Left lung (tissue), 10 donors: ENCODE measurements around the gene CABLES2. TPM values are rescaled to one million over a fixed set of nuclear protein-coding genes. Genes with fewer than 3 reads are reported as not detected.

Experiments
- ATAC-seq: fragments of 200-7000 bp; cut with Tn5 transposase; one replicate; pipeline ENCODE4 v1.9.1; 2020; ENCODE audit warnings: moderate library complexity
- DNase-seq, 4 donors: peaks; one replicate each; pipeline ENCODE4 v3.0.0-alpha.2; 2013 to 2020
- H3K27ac ChIP-seq, 2 donors: fragments of 200-600 bp; sonication (generic) in 1 of 2; one replicate each; pipeline versions ENCODE4 v1.5.0 to v1.8.0; 2020 to 2021
- H3K27me3 ChIP-seq, 2 donors: fragments of 200-600 bp; sonication (generic) in 1 of 2; one replicate each; pipeline versions ENCODE4 v1.5.0 to v1.8.0; 2020 to 2021
- H3K36me3 ChIP-seq, 2 donors: fragments of 200-600 bp; sonication (generic) in 1 of 2; one replicate each; pipeline versions ENCODE4 v1.5.0 to v1.8.0; 2020 to 2021
- H3K4me1 ChIP-seq, 2 donors: fragments of 200-600 bp; one replicate each; pipeline ENCODE4 v1.8.0; 2021
- H3K4me3 ChIP-seq, 2 donors: fragments of 200-600 bp; sonication (generic) in 1 of 2; one replicate each; pipeline versions ENCODE4 v1.5.0 to v1.8.0; 2020 to 2021; ENCODE audit warnings: mild to moderate bottlenecking in 1 of 2
- H3K9me3 ChIP-seq, 2 donors: fragments of 200-600 bp; sonication (generic) in 1 of 2; one replicate each; pipeline versions ENCODE4 v1.5.0 to v1.8.0; 2020 to 2021
- intact Hi-C, 2 donors: fragments of 100-400 bp; cut with DNase I; formaldehyde crosslinking; loops; one replicate each; pipeline versions ENCODE4 v1.11.2 to v1.14.2; 2022
- polyA plus RNA-seq, 6 donors: library from polyadenylated mRNA; unstranded; fragments of 120-200 nt; gene quantifications; one replicate each; pipeline ENCODE4 v1.2.1, GENCODE V29; 2013; ENCODE audit not compliant: insufficient read length in 6 of 6
- total RNA-seq, 2 donors: library from RNA; stranded (reverse); fragmentation: NEBNext Ultra II Directional; extraction: Animal tissue kit (Norgen Biotek cat#: 25700); gene quantifications; one replicate each; pipeline ENCODE4 v1.2.1, GENCODE V29; 2021
- TF ChIP-seq, protein P1 (sequence below), 2 donors: fragments of 200-600 bp; sonication (generic) in 1 of 2; IDR thresholded peaks; one replicate each; pipeline versions ENCODE4 v1.5.0 to v1.8.0; 2021; ENCODE audit warnings: antibody characterized with exemption in 2 of 2
- donor health status: DM: no; HTN: yes; CAD: no.
- donor health status: DM: no; HTN: no; CAD: no.

Gene CABLES2
- total and polyA plus RNA-seq, 8 donors: 4.1 to 16.7 (median 13.2) TPM

DNA sequence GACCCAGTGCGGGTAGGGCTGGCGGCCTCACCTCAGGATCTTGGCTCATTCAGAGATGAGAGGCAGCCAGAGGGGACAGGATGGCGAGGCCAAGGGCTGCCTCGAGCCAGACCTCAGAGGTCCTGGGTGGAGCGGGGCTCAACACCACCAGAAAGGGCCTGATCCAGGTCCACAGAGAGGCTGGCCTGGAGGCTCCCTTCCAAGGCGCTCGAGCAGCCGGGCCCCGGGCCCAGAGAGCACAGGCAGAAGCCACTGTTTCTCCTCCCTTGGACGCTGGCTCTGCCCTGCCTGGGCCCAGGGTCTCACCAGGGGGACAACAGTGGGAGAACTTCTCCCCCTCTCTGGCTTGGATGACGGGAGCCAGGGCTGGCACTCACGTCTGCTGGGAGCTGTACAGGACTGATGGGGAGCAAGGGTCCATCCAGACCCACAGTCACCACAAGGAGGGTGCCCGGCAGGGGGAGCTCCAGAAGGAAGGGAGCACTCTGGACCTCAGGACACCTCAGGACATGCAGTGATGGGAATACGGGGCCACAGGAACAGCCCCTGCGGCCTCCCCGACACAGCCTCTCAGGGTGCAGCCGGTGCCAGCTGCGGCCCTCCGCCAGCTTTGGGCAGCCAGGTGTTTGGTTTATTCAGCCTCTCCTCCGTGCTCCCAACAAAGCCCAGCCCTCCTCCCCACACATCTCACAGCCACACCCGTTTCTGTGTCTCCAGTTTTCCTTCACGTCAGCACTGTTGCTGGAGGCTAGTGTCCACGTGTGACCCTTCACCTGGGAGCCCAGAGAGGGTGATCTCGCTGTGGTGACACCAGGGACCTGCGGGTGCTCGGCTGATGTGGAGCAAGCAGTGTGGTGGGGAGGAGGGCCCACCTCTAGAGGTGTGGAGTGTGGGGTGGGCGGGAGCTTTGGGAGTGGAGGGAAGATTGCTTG, 11.5 kb downstream of the CABLES2 start:
- H3K27ac ChIP-seq: no peak overlapping the region
- H3K4me1 ChIP-seq: no peaks in the 10 kb centered on the region
- no peaks in the 10 kb centered on the region for H3K27me3 ChIP-seq
- H3K4me3 ChIP-seq: no peak overlapping the region
- intact Hi-C loops: no loop called here
- peaks cover 0 to 54% of the 10 kb centered on the region in 2 donors for H3K36me3 ChIP-seq
- TF ChIP-seq, protein P1, sequence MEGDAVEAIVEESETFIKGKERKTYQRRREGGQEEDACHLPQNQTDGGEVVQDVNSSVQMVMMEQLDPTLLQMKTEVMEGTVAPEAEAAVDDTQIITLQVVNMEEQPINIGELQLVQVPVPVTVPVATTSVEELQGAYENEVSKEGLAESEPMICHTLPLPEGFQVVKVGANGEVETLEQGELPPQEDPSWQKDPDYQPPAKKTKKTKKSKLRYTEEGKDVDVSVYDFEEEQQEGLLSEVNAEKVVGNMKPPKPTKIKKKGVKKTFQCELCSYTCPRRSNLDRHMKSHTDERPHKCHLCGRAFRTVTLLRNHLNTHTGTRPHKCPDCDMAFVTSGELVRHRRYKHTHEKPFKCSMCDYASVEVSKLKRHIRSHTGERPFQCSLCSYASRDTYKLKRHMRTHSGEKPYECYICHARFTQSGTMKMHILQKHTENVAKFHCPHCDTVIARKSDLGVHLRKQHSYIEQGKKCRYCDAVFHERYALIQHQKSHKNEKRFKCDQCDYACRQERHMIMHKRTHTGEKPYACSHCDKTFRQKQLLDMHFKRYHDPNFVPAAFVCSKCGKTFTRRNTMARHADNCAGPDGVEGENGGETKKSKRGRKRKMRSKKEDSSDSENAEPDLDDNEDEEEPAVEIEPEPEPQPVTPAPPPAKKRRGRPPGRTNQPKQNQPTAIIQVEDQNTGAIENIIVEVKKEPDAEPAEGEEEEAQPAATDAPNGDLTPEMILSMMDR (IDR thresholded peaks at IDR 0.05): no peak
- DNase-seq: no peak
- H3K9me3 ChIP-seq: no peaks in the 10 kb centered on the region
- ATAC-seq: no peak

DNA sequence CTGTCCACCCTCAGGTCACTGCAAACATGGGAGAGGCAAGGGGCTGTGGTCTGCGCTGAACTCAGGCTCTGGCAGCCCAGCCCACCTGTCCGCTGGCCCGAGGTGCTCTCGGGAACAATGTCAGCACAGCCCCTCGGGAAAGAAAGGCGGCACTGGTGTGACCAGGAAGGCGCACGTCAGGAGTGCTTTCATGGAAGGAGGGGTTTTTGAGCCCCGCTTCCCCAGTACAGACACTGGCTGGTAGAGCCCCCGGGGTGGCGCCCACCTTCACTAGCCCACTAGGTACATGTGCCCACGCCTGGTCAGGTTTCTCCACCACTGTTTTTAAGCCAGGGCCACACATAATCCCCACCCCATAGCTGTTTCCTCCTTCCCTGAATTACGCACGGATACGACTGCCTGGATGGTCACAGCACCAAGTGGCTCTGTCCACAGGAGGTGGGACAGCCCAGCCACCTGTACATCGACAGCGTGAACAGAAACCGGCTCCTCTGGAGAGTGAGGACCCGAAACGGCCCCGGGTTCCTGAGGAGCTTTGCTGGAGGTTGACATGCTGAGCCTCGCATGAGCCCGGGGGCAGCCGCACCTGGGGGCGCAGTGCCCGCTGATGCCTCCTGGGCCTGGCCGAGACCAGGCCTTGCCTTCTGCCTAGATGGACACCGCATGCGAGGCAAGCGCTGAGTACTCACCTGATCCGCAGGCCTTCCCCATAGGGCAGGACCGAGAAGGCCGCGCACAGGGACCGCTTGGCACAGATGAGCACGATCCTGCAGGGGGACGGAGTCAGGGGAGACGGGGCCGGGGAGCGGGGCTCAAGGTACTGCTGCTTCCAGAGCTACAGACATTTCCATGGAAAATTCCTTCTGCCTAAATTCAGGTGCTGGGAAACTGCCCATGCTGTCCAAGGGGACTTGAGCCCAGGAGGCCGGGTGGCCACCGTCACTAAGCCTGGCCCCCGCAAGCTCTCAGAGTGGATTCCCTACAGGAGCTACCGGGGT, 12.5 kb downstream of the CABLES2 start:
- intact Hi-C loops: no loop called here
- no peaks in the 10 kb centered on the region for H3K27me3 ChIP-seq
- no peaks in the 10 kb centered on the region for H3K4me1 ChIP-seq
- no peak overlapping the region for H3K27ac ChIP-seq
- DNase-seq (no peak), ATAC-seq (no peak)
- TF ChIP-seq, protein P1 (IDR thresholded peaks at IDR 0.05): no peak
- H3K36me3 ChIP-seq: peaks cover 0 to 64% of the 10 kb centered on the region in 2 donors
- no peak overlapping the region for H3K4me3 ChIP-seq
- H3K9me3 ChIP-seq: no peaks in the 10 kb centered on the region

DNA sequence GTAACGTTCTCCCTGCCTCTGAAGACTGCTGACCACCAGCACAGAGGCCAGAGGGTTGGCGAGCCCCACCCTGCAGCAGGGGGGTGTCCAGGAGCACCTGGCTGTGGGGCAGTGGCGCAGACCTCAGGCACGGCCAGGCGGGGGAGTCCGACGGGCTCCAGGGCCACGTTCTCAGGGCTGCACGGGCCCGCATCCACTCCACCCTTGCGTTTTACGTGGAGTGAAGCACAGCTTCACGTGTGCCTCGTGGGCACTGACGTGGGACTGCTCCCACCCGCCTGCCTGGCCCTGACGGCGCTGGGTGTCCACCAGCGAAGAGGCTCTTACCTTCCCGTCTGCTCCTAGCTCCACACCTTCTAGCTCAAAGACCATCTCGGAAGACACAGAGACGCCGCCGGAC, 13.3 kb downstream of the CABLES2 start:
- Histone ChIP-seq H3K27me3 (no peaks in the 10 kb centered on the region), H3K4me3 (no peak overlapping the region), H3K4me1 (peaks cover 0 to 2% of the 10 kb centered on the region in 2 donors), H3K27ac (no peak overlapping the region), H3K9me3 (no peaks in the 10 kb centered on the region), H3K36me3 (peaks cover 0 to 72% of the 10 kb centered on the region in 2 donors)
- TF ChIP-seq, protein P1 (IDR thresholded peaks at IDR 0.05): no peak
- ATAC-seq (no peak), DNase-seq (no peak)
- intact Hi-C loops: no loop called here

DNA sequence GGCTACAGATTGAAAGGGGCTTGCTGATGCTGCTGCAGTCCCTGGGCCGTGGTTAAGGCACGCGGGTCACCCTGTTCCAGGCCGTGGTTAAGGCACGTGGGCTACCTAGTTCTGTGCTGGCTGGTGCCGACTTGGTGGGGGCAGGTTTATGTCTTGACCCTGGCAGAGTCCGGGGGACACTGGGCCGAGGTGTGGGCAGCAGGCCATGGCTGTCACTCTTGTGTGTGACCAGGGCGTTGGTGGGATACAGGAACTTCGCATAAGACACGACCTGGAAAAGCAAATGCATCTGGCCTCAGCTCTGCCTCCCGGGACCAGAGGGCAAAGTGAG, 13.8 kb downstream of the CABLES2 start:
- Histone ChIP-seq H3K36me3 (peaks cover 0 to 77% of the 10 kb centered on the region in 2 donors), H3K27ac (no peak overlapping the region), H3K4me3 (no peak overlapping the region), H3K9me3 (no peaks in the 10 kb centered on the region), H3K4me1 (peaks cover 1 to 7% of the 10 kb centered on the region in 2 donors), H3K27me3 (no peaks in the 10 kb centered on the region)
- intact Hi-C loops: no loop called here
- ATAC-seq: no peak
- TF ChIP-seq, protein P1 (IDR thresholded peaks at IDR 0.05): no peak
- DNase-seq: no peak
